Measurements from ENCODE around the gene SALL4. TPM values are rescaled to one million over a fixed set of nuclear protein-coding genes. Genes with fewer than 3 reads are reported as not detected.

Gene SALL4
- total RNA-seq = under 1 TPM; 0.74 to 0.92 TPM

- peaks cover 66% of the 10 kb centered on the region for H3K27me3 Mint-ChIP-seq
- CTCF ChIA-PET = interaction anchor here (0.7 kb wide), 1 partner anchor 326 kb away, joined by 3 read pairs; no protein-coding TSS in a partner anchor
- no peak for ATAC-seq
- no peak for TF ChIP-seq CTCF (IDR thresholded peaks at IDR 0.05)
- H3K36me3 Mint-ChIP-seq (ENCODE audit: low read depth) = no peaks in the 10 kb centered on the region
- POLR2A ChIA-PET = no interaction called here
- no peak for DNase-seq
- peaks cover 8% of the 10 kb centered on the region for H3K4me1 Mint-ChIP-seq (ENCODE audit: low read depth)
- intact Hi-C loops (cut with micrococcal nuclease) = no loop called here
- no peaks in the 10 kb centered on the region for H3K9me3 Mint-ChIP-seq
- H3K27ac Mint-ChIP-seq = no peak within 1 kb of the TSS
- H3K4me3 Mint-ChIP-seq = no peak within 1 kb of the TSS
Measured at GRCh38 chr20:51802170-51802751, at the start of gene SALL4. Gene SALL4, minus strand, starts transcription at chr20:51802521. Its CDS starts 113 bp downstream, at chr20:51802408.

GRCh38 chr20:51848346-51848745 is 46.0 kb upstream of the SALL4 start:
- intact Hi-C loops (cut with micrococcal nuclease) = no loop called here
- Mint-ChIP-seq H3K27ac (no peak overlapping the region), H3K4me3 (no peak overlapping the region), H3K36me3 (ENCODE audit: low read depth) (no peaks in the 10 kb centered on the region), H3K27me3 (no peaks in the 10 kb centered on the region), H3K4me1 (ENCODE audit: low read depth) (no peaks in the 10 kb centered on the region), H3K9me3 (no peaks in the 10 kb centered on the region)
- ATAC-seq = no peak
- ChIA-PET CTCF (no interaction called here), POLR2A (no interaction called here)
- no peak for DNase-seq
- TF ChIP-seq CTCF (IDR thresholded peaks at IDR 0.05) = no peak

GRCh38 chr20:51840865-51841264 is 38.5 kb upstream of the SALL4 start:
- Mint-ChIP-seq H3K36me3 (ENCODE audit: low read depth) (no peaks in the 10 kb centered on the region), H3K4me3 (no peak overlapping the region), H3K27me3 (no peaks in the 10 kb centered on the region), H3K9me3 (no peaks in the 10 kb centered on the region), H3K27ac (no peak overlapping the region), H3K4me1 (ENCODE audit: low read depth) (no peaks in the 10 kb centered on the region)
- ChIA-PET CTCF (no interaction called here), POLR2A (no interaction called here)
- intact Hi-C loops (cut with micrococcal nuclease) = no loop called here
- ATAC-seq (no peak), DNase-seq (no peak)
- TF ChIP-seq CTCF (IDR thresholded peaks at IDR 0.05) = no peak

GRCh38 chr20:51837876-51838420 is 35.6 kb upstream of the SALL4 start:
- ChIA-PET POLR2A (no interaction called here), CTCF (no interaction called here)
- Mint-ChIP-seq H3K4me3 (no peak overlapping the region), H3K36me3 (ENCODE audit: low read depth) (no peaks in the 10 kb centered on the region), H3K27ac (no peak overlapping the region), H3K9me3 (no peaks in the 10 kb centered on the region), H3K27me3 (no peaks in the 10 kb centered on the region), H3K4me1 (ENCODE audit: low read depth) (no peaks in the 10 kb centered on the region)
- DNase-seq = no peak
- TF ChIP-seq CTCF (IDR thresholded peaks at IDR 0.05) = no peak
- intact Hi-C loops (cut with micrococcal nuclease) = no loop called here
- no peak for ATAC-seq

GRCh38 chr20:51837436-51837835 is 35.1 kb upstream of the SALL4 start:
- no peak for ATAC-seq
- intact Hi-C loops (cut with micrococcal nuclease) = no loop called here
- DNase-seq = no peak
- ChIA-PET POLR2A (no interaction called here), CTCF (no interaction called here)
- Mint-ChIP-seq H3K4me1 (ENCODE audit: low read depth) (no peaks in the 10 kb centered on the region), H3K36me3 (ENCODE audit: low read depth) (no peaks in the 10 kb centered on the region), H3K9me3 (no peaks in the 10 kb centered on the region), H3K27ac (no peak overlapping the region), H3K4me3 (no peak overlapping the region), H3K27me3 (no peaks in the 10 kb centered on the region)
- TF ChIP-seq CTCF (IDR thresholded peaks at IDR 0.05) = no peak
